ENCODE measurements around the gene FOXL3.

- TF ChIP-seq, protein P1, sequence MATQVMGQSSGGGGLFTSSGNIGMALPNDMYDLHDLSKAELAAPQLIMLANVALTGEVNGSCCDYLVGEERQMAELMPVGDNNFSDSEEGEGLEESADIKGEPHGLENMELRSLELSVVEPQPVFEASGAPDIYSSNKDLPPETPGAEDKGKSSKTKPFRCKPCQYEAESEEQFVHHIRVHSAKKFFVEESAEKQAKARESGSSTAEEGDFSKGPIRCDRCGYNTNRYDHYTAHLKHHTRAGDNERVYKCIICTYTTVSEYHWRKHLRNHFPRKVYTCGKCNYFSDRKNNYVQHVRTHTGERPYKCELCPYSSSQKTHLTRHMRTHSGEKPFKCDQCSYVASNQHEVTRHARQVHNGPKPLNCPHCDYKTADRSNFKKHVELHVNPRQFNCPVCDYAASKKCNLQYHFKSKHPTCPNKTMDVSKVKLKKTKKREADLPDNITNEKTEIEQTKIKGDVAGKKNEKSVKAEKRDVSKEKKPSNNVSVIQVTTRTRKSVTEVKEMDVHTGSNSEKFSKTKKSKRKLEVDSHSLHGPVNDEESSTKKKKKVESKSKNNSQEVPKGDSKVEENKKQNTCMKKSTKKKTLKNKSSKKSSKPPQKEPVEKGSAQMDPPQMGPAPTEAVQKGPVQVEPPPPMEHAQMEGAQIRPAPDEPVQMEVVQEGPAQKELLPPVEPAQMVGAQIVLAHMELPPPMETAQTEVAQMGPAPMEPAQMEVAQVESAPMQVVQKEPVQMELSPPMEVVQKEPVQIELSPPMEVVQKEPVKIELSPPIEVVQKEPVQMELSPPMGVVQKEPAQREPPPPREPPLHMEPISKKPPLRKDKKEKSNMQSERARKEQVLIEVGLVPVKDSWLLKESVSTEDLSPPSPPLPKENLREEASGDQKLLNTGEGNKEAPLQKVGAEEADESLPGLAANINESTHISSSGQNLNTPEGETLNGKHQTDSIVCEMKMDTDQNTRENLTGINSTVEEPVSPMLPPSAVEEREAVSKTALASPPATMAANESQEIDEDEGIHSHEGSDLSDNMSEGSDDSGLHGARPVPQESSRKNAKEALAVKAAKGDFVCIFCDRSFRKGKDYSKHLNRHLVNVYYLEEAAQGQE (IDR thresholded peaks at IDR 0.05; ENCODE audit: low read depth) = no peak
- no peak for TF ChIP-seq EP300 (IDR thresholded peaks at IDR 0.05; ENCODE audit: borderline replicate concordance)
- no peak for TF ChIP-seq TCF12 (IDR thresholded peaks at IDR 0.05; ENCODE audit: low read depth)
Observed at GRCh38 chr7:252216-252965, 37.6 kb upstream of the FOXL3 start.
